ENCODE results near the gene SQSTM1. TPM values are rescaled to one million over a fixed set of nuclear protein-coding genes. Genes with fewer than 3 reads are reported as not detected.

Gene SQSTM1
- total and polyA plus RNA-seq, 9 of the 15 experiments (the other 6 are each of a cell fraction or from before 2014, with no cell fraction given): 5.6 to 148 (median 64.0) TPM

DNA sequence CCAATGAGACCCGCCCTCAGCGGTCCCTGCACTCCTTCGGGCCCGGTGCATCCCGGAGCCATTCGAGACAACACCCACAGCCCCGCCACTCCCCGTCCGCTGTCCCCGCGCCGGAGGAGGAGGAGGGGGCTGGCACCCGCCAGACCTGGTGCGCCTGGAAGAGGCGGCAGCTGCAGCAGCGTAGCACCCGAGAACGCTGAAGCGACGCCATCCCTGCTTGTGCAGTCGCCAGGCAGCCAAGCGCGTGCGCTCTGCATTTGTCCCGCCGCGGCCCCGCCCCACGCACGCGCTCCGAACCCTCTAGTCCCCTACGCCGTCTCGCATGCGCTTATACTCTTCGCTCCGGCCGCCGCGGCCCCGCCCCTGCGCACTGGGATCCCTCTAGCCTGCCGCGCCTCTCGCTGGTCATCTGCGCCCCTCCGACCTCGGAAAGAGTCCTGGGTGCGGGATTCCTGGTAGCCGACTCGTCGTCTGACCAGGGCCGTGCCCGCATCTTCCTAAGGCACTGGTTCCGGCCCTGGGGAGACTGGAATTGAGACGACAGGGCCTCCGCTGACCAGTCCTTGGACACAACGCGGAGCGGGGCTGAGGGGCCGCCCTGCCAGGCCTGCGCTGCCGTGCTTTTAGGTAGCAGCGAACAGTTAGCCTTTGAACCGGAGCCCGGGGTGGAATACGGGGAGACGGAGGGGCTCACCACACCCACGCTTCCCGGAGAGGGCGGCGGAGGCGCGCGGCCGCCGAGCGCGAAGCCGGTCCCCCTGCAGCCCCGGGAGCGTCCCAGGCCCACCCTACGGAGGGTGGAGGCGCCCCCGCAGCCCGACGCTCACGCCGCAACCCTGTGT lies 38.1 kb downstream of the SQSTM1 start, which contains the start of gene MRNIP (continued):
- no peak for TF ChIP-seq CBX5 (IDR thresholded peaks at IDR 0.05; ENCODE audit: borderline replicate concordance, low read depth)
- TF ChIP-seq ZFP1 (CRISPR knock-in tag; IDR thresholded peaks at IDR 0.05): no peak
- no peak; a peak in 1 of 4 replicates for TF ChIP-seq RCOR1 (IDR thresholded peaks at IDR 0.05; ENCODE audit: borderline replicate concordance in 1 of 2, low read depth in 2 of 2, low read length in 2 of 2)
- TF ChIP-seq NFRKB (IDR thresholded peaks at IDR 0.05; ENCODE audit: low read depth): no peak
- peak; percentile 53 for TF ChIP-seq SP1 (CRISPR knock-in tag; IDR thresholded peaks at IDR 0.05)
- TF ChIP-seq, protein P1, sequence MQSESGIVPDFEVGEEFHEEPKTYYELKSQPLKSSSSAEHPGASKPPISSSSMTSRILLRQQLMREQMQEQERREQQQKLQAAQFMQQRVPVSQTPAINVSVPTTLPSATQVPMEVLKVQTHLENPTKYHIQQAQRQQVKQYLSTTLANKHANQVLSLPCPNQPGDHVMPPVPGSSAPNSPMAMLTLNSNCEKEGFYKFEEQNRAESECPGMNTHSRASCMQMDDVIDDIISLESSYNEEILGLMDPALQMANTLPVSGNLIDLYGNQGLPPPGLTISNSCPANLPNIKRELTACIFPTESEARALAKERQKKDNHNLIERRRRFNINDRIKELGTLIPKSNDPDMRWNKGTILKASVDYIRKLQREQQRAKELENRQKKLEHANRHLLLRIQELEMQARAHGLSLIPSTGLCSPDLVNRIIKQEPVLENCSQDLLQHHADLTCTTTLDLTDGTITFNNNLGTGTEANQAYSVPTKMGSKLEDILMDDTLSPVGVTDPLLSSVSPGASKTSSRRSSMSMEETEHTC (IDR thresholded peaks at IDR 0.05): peak; percentile 6; the same call in 1 of the 2 replicates
- no peak for TF ChIP-seq TSC22D4 (tag; IDR thresholded peaks at IDR 0.05)
- TF ChIP-seq ZBTB7A (IDR thresholded peaks at IDR 0.05; ENCODE audit: borderline replicate concordance, control insufficient read depth, low read depth, low read length): peak; percentile 51; the same call in 1 of the 2 replicates
- TF ChIP-seq CBFA2T3 (IDR thresholded peaks at IDR 0.05): no peak
- TF ChIP-seq, protein P2, sequence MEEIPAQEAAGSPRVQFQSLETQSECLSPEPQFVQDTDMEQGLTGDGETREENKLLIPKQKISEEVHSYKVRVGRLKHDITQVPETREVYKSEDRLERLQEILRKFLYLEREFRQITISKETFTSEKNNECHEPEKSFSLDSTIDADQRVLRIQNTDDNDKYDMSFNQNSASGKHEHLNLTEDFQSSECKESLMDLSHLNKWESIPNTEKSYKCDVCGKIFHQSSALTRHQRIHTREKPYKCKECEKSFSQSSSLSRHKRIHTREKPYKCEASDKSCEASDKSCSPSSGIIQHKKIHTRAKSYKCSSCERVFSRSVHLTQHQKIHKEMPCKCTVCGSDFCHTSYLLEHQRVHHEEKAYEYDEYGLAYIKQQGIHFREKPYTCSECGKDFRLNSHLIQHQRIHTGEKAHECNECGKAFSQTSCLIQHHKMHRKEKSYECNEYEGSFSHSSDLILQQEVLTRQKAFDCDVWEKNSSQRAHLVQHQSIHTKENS (CRISPR knock-in tag; IDR thresholded peaks at IDR 0.05): no peak
- TF ChIP-seq SNRNP70 (optimal IDR thresholded peaks at IDR 0.05; ENCODE audit: low read depth, low read length): no peak
- peak; percentile 43; the same call in 1 of the 2 replicates for TF ChIP-seq TCF3 (CRISPR knock-in tag; IDR thresholded peaks at IDR 0.05)
- no peak for TF ChIP-seq CBX8 (IDR thresholded peaks at IDR 0.05; ENCODE audit: borderline replicate concordance, extremely low read depth, low read depth, low read length, poor library complexity, severe bottlenecking)
- TF ChIP-seq RUNX1 (IDR thresholded peaks at IDR 0.05; ENCODE audit: low read depth): no peak
- peak; percentile 50; the same call in 1 of the 2 replicates for TF ChIP-seq ZNF589 (CRISPR knock-in tag; IDR thresholded peaks at IDR 0.05; ENCODE audit: low read depth)
- TF ChIP-seq, protein P3, sequence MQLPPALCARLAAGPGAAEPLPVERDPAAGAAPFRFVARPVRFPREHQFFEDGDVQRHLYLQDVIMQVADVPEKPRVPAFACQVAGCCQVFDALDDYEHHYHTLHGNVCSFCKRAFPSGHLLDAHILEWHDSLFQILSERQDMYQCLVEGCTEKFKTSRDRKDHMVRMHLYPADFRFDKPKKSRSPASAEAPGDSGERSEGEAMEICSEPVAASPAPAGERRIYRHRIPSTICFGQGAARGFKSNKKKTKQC (CRISPR knock-in tag; IDR thresholded peaks at IDR 0.05): peak; percentile 26; the same call in 1 of the 2 replicates
- TF ChIP-seq, protein P4, sequence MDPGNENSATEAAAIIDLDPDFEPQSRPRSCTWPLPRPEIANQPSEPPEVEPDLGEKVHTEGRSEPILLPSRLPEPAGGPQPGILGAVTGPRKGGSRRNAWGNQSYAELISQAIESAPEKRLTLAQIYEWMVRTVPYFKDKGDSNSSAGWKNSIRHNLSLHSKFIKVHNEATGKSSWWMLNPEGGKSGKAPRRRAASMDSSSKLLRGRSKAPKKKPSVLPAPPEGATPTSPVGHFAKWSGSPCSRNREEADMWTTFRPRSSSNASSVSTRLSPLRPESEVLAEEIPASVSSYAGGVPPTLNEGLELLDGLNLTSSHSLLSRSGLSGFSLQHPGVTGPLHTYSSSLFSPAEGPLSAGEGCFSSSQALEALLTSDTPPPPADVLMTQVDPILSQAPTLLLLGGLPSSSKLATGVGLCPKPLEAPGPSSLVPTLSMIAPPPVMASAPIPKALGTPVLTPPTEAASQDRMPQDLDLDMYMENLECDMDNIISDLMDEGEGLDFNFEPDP (CRISPR knock-in tag; IDR thresholded peaks at IDR 0.05): no peak
- TF ChIP-seq GABPB2 (CRISPR knock-in tag; conservative IDR thresholded peaks at IDR 0.05): no peak
- no peak for TF ChIP-seq ZNF79 (CRISPR knock-in tag; IDR thresholded peaks at IDR 0.05; ENCODE audit: low read depth)
- TF ChIP-seq, protein P5, sequence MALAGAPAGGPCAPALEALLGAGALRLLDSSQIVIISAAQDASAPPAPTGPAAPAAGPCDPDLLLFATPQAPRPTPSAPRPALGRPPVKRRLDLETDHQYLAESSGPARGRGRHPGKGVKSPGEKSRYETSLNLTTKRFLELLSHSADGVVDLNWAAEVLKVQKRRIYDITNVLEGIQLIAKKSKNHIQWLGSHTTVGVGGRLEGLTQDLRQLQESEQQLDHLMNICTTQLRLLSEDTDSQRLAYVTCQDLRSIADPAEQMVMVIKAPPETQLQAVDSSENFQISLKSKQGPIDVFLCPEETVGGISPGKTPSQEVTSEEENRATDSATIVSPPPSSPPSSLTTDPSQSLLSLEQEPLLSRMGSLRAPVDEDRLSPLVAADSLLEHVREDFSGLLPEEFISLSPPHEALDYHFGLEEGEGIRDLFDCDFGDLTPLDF (CRISPR knock-in tag; IDR thresholded peaks at IDR 0.05): 0 out of 2 replicates have a peak, but pooled peaks have one; percentile 19
- no peak for TF ChIP-seq EWSR1 (IDR thresholded peaks at IDR 0.05; ENCODE audit: borderline replicate concordance, low read depth, partially characterized antibody)

Measured in K562 (cell line).